Breast epithelium (tissue), 4 donors: ENCODE data around the gene TSHZ1. TPM values are rescaled to one million over a fixed set of nuclear protein-coding genes. Genes with fewer than 3 reads are reported as not detected.

ENCODE experiments used
- DNase-seq, 2 donors: peaks; one replicate each; pipeline ENCODE4 v3.0.0-alpha.2; 2019; ENCODE audit warnings: low spot score in 2 of 2
- H3K27ac ChIP-seq, 2 donors: fragments of 200-600 bp; sonication (generic) in 1 of 2; one replicate each; pipeline ENCODE4 v1.5.1; 2016 to 2019; ENCODE audit warnings: mild to moderate bottlenecking in 1 of 2
- H3K27me3 ChIP-seq, 2 donors: fragments of 200-600 bp; sonication (generic) in 1 of 2; one replicate each; pipeline versions ENCODE4 v1.5.1 to v1.6.0; 2017 to 2019; ENCODE audit warnings: control low read depth in 1 of 2, mild to moderate bottlenecking in 1 of 2
- H3K36me3 ChIP-seq: fragments of 200-600 bp; one replicate; pipeline ENCODE4 v1.5.1; 2019
- H3K4me1 ChIP-seq, 2 donors: fragments of 200-600 bp; sonication (generic); one replicate each; pipeline ENCODE4 v1.5.1; 2016 to 2019; ENCODE audit warnings: control low read depth in 1 of 2
- H3K4me3 ChIP-seq, 3 donors: fragments of 200-600 bp; sonication (generic); 1 replicate in 2 of 3; 2 replicates in 1 of 3; pipeline ENCODE4 v1.5.1; 2016 to 2019; ENCODE audit warnings: mild to moderate bottlenecking in 3 of 3, moderate library complexity in 2 of 3
- H3K9me3 ChIP-seq, 2 donors: fragments of 200-600 bp; sonication (generic) in 1 of 2; one replicate each; pipeline ENCODE4 v1.5.1; 2016 to 2019; ENCODE audit warnings: control low read depth in 1 of 2
- POLR2A ChIP-seq: fragments of 450-650 bp; IDR thresholded peaks from one replicate; pipeline ENCODE4 v1.6.1; 2016; ENCODE audit warnings: antibody characterized with exemption, mild to moderate bottlenecking, moderate library complexity
- POLR2AphosphoS5 ChIP-seq, 3 donors: sonication (generic); formaldehyde crosslinking; IDR thresholded peaks; one replicate each; pipeline ENCODE4 v1.6.1; 2017; ENCODE audit warnings: antibody characterized with exemption in 3 of 3
- intact Hi-C: fragments of 100-400 bp; cut with DNase I; formaldehyde crosslinking; loops from one replicate; pipeline ENCODE4 v1.15.1; 2023; ENCODE audit warnings: low total_unique reads
- total RNA-seq, 3 donors: library from RNA; depleted of rRNA; stranded (reverse); fragments of >200 nt; gene quantifications; one replicate each; pipeline ENCODE4 v1.1.0, GENCODE V29; 2016
- TF ChIP-seq, protein P1 (sequence below), 3 donors: fragments of 450-650 bp; IDR thresholded peaks; one replicate each; pipeline ENCODE4 v1.5.1; 2016 to 2017; ENCODE audit warnings: antibody characterized with exemption in 3 of 3, mild to moderate bottlenecking in 3 of 3, moderate library complexity in 3 of 3

Gene TSHZ1
- total RNA-seq, 3 donors from 2014 or later: 12.3 to 18.3 (median 16.4) TPM

DNA sequence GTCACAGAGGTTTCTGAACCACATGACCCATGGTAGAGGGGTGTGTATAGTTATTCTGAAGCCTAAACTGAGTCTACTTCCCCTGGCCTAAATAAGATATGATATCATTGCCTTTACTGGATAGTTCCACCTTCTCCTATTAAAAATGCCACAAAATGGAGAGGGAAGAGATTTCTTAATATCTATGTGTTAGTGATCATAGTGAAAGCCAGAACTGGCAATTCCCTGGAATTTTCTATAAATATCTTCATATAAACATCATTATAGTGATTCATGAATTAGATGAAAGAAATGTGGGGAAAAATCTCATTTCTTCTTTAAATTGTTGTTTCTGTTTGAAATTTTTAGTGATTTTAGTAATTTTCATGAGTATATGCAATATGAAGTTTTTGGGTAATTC lies 45.8 kb downstream of the TSHZ1 start:
- H3K27ac ChIP-seq: peak overlapping the region; percentile 9 to 21
- intact Hi-C loops: no loop called here
- H3K27me3 ChIP-seq: no peaks in the 10 kb centered on the region
- no peaks in the 10 kb centered on the region for H3K4me1 ChIP-seq
- H3K4me3 ChIP-seq: no peak overlapping the region
- TF ChIP-seq POLR2AphosphoS5 (IDR thresholded peaks at IDR 0.05) (no peak), POLR2A (no peak)
- TF ChIP-seq, protein P1, sequence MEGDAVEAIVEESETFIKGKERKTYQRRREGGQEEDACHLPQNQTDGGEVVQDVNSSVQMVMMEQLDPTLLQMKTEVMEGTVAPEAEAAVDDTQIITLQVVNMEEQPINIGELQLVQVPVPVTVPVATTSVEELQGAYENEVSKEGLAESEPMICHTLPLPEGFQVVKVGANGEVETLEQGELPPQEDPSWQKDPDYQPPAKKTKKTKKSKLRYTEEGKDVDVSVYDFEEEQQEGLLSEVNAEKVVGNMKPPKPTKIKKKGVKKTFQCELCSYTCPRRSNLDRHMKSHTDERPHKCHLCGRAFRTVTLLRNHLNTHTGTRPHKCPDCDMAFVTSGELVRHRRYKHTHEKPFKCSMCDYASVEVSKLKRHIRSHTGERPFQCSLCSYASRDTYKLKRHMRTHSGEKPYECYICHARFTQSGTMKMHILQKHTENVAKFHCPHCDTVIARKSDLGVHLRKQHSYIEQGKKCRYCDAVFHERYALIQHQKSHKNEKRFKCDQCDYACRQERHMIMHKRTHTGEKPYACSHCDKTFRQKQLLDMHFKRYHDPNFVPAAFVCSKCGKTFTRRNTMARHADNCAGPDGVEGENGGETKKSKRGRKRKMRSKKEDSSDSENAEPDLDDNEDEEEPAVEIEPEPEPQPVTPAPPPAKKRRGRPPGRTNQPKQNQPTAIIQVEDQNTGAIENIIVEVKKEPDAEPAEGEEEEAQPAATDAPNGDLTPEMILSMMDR (IDR thresholded peaks at IDR 0.05): no peak
- H3K9me3 ChIP-seq: no peaks in the 10 kb centered on the region
- no peak for DNase-seq
- H3K36me3 ChIP-seq: no peaks in the 10 kb centered on the region

DNA sequence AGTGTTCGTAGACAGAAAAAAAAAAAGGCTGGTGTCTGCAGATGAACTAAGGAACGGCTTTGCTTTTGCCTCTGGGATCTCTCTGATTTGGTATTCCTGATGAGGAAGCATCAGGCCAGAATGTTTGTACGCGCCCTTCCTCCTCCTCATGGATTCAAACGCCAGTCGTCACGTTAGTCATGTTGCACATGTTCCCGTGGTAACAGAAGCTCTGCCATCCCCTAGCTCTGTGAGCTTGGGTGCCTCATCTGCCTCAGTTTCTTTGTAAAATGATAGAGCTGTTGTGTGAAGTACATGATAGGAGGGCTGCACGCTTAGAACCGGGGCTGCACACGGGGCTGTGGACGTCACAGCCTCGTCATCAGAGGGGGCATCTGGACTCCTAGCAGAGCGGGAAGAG lies 47.0 kb downstream of the TSHZ1 start:
- Histone ChIP-seq H3K4me1 (no peaks in the 10 kb centered on the region), H3K27me3 (no peaks in the 10 kb centered on the region), H3K27ac (peak overlapping the region; percentile 2 to 19), H3K9me3 (no peaks in the 10 kb centered on the region), H3K4me3 (peak overlapping the region in 1 of 3 donors; percentile 21), H3K36me3 (no peaks in the 10 kb centered on the region)
- DNase-seq: no peak
- TF ChIP-seq, protein P1 (IDR thresholded peaks at IDR 0.05): no peak
- TF ChIP-seq POLR2AphosphoS5 (IDR thresholded peaks at IDR 0.05) (no peak), POLR2A (no peak)
- intact Hi-C loops: no loop called here

DNA sequence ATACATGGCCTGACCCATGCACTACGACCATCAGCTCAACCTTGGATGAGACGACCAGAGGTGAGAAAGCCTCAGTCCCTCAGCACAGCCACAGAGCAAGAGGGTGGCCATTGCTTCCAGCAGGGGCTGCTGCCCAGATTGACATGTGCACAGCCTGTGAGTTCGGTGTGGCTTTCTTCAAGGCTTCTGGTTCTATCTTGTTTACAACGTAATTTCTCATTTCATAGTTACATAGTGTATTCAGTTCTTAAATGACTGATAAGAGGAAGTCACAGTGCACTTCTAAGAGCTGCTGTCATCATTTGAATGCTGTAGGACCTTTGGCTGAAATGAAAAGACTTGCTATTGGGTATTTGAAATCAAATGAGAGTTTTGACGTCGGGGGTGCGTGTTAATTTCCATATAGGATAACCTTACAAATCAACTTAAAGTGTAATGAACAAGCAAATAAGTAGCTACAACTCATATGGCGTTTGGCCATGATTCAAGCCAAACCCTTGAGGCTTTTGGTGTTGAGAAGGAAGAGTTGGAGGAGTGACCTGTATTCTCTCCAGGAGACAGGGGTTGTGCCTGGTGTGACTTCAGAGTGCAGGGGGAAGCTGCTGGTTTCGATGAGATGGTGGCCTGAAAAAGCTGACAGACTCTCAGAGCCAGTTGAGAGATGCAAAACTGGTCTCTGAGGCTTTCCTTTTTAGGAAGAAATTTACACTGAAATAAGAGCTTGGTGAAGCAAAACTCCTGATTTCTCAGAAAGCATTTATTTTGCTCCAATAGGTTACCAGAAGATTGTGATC lies 51.0 kb downstream of the TSHZ1 start:
- Histone ChIP-seq H3K4me3 (no peak overlapping the region), H3K4me1 (no peaks in the 10 kb centered on the region), H3K27ac (no peak overlapping the region), H3K27me3 (no peaks in the 10 kb centered on the region), H3K36me3 (no peaks in the 10 kb centered on the region), H3K9me3 (no peaks in the 10 kb centered on the region)
- DNase-seq: no peak
- intact Hi-C loops: no loop called here
- TF ChIP-seq POLR2A: no peak
- TF ChIP-seq POLR2AphosphoS5 (IDR thresholded peaks at IDR 0.05): no peak
- TF ChIP-seq, protein P1 (IDR thresholded peaks at IDR 0.05): no peak

DNA sequence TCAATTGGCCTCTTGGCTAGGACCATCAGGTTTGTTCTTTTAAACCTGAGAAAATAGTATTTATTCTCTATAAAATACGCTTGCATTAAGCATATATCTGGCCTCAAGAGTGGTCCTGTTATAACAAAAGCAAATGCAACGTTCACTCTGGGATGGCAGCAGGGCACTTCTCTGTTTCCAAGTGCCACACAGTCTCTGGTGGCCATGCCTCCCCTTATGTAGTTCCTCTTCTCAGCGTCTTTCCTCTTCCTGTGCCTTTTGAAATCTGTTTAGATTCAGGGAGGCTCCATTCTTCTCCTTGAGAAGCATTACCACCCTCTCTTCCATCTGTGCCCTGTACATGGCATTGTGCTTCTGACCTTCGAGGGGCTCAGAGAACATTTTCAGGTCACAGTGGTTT lies 51.9 kb downstream of the TSHZ1 start:
- Histone ChIP-seq H3K9me3 (no peaks in the 10 kb centered on the region), H3K4me1 (no peaks in the 10 kb centered on the region), H3K27ac (no peak overlapping the region), H3K36me3 (no peaks in the 10 kb centered on the region), H3K4me3 (no peak overlapping the region), H3K27me3 (no peaks in the 10 kb centered on the region)
- intact Hi-C loops: no loop called here
- TF ChIP-seq POLR2AphosphoS5 (IDR thresholded peaks at IDR 0.05) (no peak), POLR2A (no peak)
- TF ChIP-seq, protein P1 (IDR thresholded peaks at IDR 0.05): no peak
- DNase-seq: no peak

DNA sequence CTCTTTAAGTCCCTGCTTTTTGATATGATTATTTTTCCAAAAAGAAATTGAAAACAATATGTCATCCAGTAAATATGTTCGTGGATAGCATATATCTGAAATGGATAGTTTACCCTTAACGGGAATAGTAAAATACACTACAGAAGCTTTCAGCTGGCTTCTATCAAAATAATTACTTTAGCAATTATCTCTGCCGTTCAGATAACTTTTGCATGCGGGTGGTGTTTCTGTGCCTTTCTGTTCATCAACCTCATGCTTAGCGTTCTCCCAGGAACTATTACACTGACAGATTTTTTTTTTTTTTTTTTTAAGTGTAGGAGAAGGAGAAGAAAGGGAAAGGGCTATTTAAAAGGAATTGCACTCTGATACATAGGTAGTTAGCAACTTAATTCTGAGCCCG lies 53.6 kb downstream of the TSHZ1 start:
- H3K27me3 ChIP-seq: no peaks in the 10 kb centered on the region
- no peak for TF ChIP-seq POLR2AphosphoS5 (IDR thresholded peaks at IDR 0.05)
- TF ChIP-seq POLR2A: no peak
- TF ChIP-seq, protein P1 (IDR thresholded peaks at IDR 0.05): no peak
- H3K4me1 ChIP-seq: no peaks in the 10 kb centered on the region
- H3K9me3 ChIP-seq: no peaks in the 10 kb centered on the region
- H3K27ac ChIP-seq: no peak overlapping the region
- intact Hi-C loops: no loop called here
- no peak for DNase-seq
- H3K36me3 ChIP-seq: no peaks in the 10 kb centered on the region
- peak overlapping the region in 1 of 3 donors; percentile 6 for H3K4me3 ChIP-seq
